ENCODE results near the gene SIM2. TPM values are rescaled to one million over a fixed set of nuclear protein-coding genes. Genes with fewer than 3 reads are reported as not detected.

SIM2 gene
- total and polyA plus RNA-seq, 2 experiments from 2014 or later, result 0.31 TPM; not detected in 1

DNA sequence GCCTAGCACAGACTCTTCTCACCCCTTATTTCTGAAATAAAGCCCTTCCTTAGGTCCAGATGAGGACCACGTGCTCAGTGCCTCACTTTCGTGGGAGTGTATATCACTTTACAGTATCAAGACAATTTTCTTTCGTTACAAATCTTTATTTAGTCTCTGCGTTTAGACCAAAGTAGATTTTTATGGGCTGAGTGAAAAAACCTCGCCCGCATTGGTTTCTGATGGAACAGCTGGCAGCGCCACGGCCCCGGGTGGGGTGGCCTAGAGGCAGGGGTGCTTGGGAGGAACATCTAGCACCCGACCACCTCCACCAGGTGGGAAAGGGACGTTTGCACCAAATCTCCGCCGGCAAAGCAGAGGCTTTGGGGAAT, 7.6 kb downstream of the SIM2 start:
- no peak for TF ChIP-seq CTCF (IDR thresholded peaks at IDR 0.05; ENCODE audit: low read depth, low read length)
- no peaks in the 10 kb centered on the region for H3K36me3 ChIP-seq
- DNase-seq (ENCODE audit: low read depth in 1 of 2, low spot score in 1 of 2), result no peak
- H3K9me3 ChIP-seq (ENCODE audit: low read depth), result no peaks in the 10 kb centered on the region
- no peak overlapping the region for H3K27ac ChIP-seq
- no peaks in the 10 kb centered on the region for H3K4me1 ChIP-seq (ENCODE audit: low read depth)
- peaks cover 100% of the 10 kb centered on the region for H3K27me3 ChIP-seq
- H3K4me3 ChIP-seq, result no peak overlapping the region

DNA sequence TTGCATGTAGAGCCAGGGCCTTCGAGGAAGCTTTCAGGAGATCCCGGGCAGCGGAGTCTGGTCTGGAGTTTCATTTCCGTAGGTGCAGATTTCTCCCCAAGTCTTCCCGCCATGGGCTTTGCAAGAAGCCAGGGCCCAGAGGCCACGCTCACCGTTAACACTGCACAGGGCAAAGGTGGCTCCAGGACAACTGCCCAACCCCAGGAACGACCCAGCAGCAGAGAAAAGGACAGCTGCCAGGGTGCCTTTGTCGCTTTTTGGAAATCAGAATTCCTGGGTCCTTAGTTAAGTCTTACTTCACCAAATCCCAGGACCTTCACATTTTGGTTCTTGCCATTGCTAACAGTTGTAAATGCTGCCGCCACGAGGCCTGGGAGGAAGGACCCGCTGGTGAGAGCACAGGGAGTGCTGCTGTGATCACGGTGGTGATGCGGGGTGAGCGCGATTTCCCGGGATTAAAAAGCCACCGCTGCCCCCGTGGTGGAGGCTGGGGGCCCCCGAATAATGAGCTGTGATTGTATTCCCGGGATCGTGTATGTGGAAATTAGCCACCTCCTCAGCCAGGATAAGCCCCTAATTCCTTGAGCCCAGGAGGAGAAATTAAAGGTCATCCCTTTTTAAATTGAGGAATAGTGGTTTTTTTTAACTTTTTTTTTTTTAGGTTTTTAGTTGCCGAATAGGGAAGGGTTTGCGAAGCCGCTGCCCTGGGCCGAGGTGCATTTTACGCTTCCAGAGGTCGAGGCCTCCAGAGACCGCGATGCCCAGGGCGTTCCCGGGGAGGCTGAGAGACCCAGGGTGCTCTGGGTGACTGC, 8.2 kb downstream of the SIM2 start:
- Histone ChIP-seq H3K27ac (no peak overlapping the region), H3K27me3 (peaks cover 100% of the 10 kb centered on the region), H3K9me3 (ENCODE audit: low read depth) (no peaks in the 10 kb centered on the region), H3K36me3 (no peaks in the 10 kb centered on the region), H3K4me1 (ENCODE audit: low read depth) (no peaks in the 10 kb centered on the region), H3K4me3 (no peak overlapping the region)
- TF ChIP-seq CTCF (IDR thresholded peaks at IDR 0.05; ENCODE audit: low read depth, low read length), result peak; percentile 29
- peak; percentile 30 to 52 for DNase-seq (ENCODE audit: low read depth in 1 of 2, low spot score in 1 of 2)

DNA sequence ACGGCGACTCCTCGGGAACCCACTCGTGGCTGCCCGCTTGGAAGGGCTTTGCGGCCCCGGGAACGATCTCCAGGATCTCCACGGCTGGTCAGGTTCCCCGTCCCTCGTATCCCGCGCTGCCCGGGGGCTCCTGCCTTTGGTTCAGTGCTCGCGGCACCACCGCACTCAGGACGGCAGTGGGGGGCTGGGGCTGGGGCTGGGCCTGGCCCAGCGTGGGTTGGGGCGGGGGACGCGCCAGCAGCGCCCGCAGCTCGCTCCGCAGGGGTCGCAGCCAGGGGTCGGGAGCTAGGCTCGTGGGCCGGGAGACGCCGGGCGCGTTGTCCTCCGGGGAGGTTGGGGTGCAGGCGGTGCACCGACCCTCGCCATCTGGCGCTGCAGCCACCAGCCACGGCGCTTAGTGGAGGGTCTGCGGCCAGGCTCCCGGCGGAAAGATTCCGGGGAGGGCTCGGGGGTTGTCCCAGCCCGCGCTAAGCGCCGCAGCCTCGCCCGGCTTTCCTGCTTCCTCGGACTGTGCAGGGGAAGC, 8.9 kb downstream of the SIM2 start:
- H3K36me3 ChIP-seq, result no peaks in the 10 kb centered on the region
- H3K9me3 ChIP-seq (ENCODE audit: low read depth), result no peaks in the 10 kb centered on the region
- H3K27me3 ChIP-seq, result peaks cover 100% of the 10 kb centered on the region
- no peak for DNase-seq (ENCODE audit: low read depth in 1 of 2, low spot score in 1 of 2)
- H3K4me3 ChIP-seq, result no peak overlapping the region
- no peak overlapping the region for H3K27ac ChIP-seq
- H3K4me1 ChIP-seq (ENCODE audit: low read depth), result no peaks in the 10 kb centered on the region
- TF ChIP-seq CTCF (IDR thresholded peaks at IDR 0.05; ENCODE audit: low read depth, low read length), result no peak

DNA sequence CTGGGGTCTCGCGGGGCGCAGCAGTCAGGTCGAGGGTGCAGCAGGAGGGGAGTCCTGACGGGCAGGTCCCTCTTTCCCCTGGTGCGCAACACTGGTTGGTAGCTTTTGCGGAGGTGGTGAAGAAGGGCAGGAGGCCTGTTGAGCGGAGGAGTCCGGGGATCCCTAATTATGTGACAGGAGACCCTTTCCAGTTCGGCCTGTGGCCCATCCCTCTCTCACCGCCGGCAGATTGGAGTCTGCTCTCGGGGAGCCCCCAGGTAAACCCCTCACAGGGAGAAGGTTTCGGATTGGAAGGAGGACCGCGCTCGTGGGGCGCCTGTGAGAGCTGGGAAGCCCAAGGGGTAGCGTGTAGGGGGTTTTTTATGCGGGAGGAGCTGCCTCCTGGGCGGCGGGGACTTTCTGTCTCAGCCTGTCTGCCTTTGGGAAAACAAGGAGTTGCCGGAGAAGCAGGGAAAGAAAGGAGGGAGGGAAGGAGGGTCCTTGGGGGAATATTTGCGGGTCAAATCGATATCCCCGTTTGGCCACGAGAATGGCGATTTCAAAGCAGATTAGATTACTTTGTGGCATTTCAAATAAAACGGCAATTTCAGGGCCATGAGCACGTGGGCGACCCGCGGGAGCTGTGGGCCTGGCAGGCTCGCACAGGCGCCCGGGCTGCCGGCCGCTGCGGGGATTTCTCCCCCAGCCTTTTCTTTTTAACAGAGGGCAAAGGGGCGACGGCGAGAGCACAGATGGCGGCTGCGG, 9.5 kb downstream of the SIM2 start:
- Histone ChIP-seq H3K27ac (no peak overlapping the region), H3K36me3 (no peaks in the 10 kb centered on the region), H3K9me3 (ENCODE audit: low read depth) (no peaks in the 10 kb centered on the region), H3K4me3 (no peak overlapping the region), H3K4me1 (ENCODE audit: low read depth) (no peaks in the 10 kb centered on the region), H3K27me3 (peaks cover 100% of the 10 kb centered on the region)
- DNase-seq (ENCODE audit: low read depth in 1 of 2, low spot score in 1 of 2), result no peak
- TF ChIP-seq CTCF (IDR thresholded peaks at IDR 0.05; ENCODE audit: low read depth, low read length), result no peak

GRCh38 chr21:36709030-36709867, 10.3 kb downstream of the SIM2 start:
- Histone ChIP-seq H3K27ac (no peak overlapping the region), H3K9me3 (ENCODE audit: low read depth) (no peaks in the 10 kb centered on the region), H3K36me3 (no peaks in the 10 kb centered on the region), H3K4me3 (no peak overlapping the region), H3K4me1 (ENCODE audit: low read depth) (no peaks in the 10 kb centered on the region), H3K27me3 (peaks cover 100% of the 10 kb centered on the region)
- TF ChIP-seq CTCF (IDR thresholded peaks at IDR 0.05; ENCODE audit: low read depth, low read length), result no peak
- no peak for DNase-seq (ENCODE audit: low read depth in 1 of 2, low spot score in 1 of 2)

All from cardiac muscle cell (in vitro differentiated cells and primary cell).